ENCODE results near the gene NRP1.

GRCh38 chr10:33298893-33299292 lies 35.6 kb downstream of the NRP1 start:
- TF ChIP-seq EZH2 (IDR thresholded peaks at IDR 0.05; ENCODE audit: low read depth, low read length, severe bottlenecking) (no peak), CTCF (IDR thresholded peaks at IDR 0.05; ENCODE audit: control extremely low read depth in 1 of 3, insufficient read depth in 1 of 3, low read depth in 1 of 3, low read length in 3 of 3) (no peak)
